Endodermal cell (in vitro differentiated cells): ENCODE results near the gene STAT3. TPM values are rescaled to one million over a fixed set of nuclear protein-coding genes. Genes with fewer than 3 reads are reported as not detected.

Experiments used
- DNase-seq: peaks from one replicate; pipeline ENCODE4 v3.0.0-alpha.2; 2017
- H3K27ac ChIP-seq: 2 replicates; pipeline ENCODE4 v1.5.1; 2013; ENCODE audit warnings: mild to moderate bottlenecking, low read depth, low read length, moderate library complexity
- H3K27me3 ChIP-seq: 2 replicates; pipeline ENCODE4 v1.6.1; 2013; ENCODE audit warnings: mild to moderate bottlenecking, low read length, moderate library complexity; ENCODE audit not compliant: insufficient read depth, control insufficient read depth, poor library complexity, severe bottlenecking
- H3K36me3 ChIP-seq: 2 replicates; pipeline ENCODE4 v1.7.0; 2013; ENCODE audit warnings: mild to moderate bottlenecking, low read length, moderate library complexity; ENCODE audit not compliant: control insufficient read depth, insufficient read depth
- H3K4me1 ChIP-seq: one replicate; pipeline ENCODE4 v1.7.0; 2013; ENCODE audit warnings: low read length; ENCODE audit not compliant: control insufficient read depth, insufficient read depth
- H3K4me3 ChIP-seq: 2 replicates; pipeline ENCODE4 v1.5.1; 2013; ENCODE audit warnings: mild to moderate bottlenecking, low read length, moderate library complexity
- H3K9ac ChIP-seq: 2 replicates; pipeline ENCODE4 v1.6.1; 2013; ENCODE audit warnings: mild to moderate bottlenecking, low read length, moderate library complexity; ENCODE audit not compliant: poor library complexity, severe bottlenecking; ENCODE audit errors: extremely low read depth
- H3K9me3 ChIP-seq: 2 replicates; pipeline ENCODE4 v1.6.1; 2013; ENCODE audit warnings: mild to moderate bottlenecking, low read length, moderate library complexity; ENCODE audit not compliant: control insufficient read depth
- H3K27ac Mint-ChIP-seq: 2 replicates; pipeline ENCODE4 v1.8.0; 2020; ENCODE audit warnings: mixed read lengths
- H3K27me3 Mint-ChIP-seq: 2 replicates; pipeline ENCODE4 v1.8.0; 2021; ENCODE audit warnings: mild to moderate bottlenecking, mixed read lengths; ENCODE audit not compliant: insufficient read depth
- H3K36me3 Mint-ChIP-seq: 2 replicates; pipeline ENCODE4 v1.8.0; 2020; ENCODE audit warnings: low read depth, mixed read lengths
- H3K4me1 Mint-ChIP-seq: 2 replicates; pipeline ENCODE4 v1.8.0; 2020; ENCODE audit warnings: mixed read lengths
- H3K4me3 Mint-ChIP-seq: 2 replicates; pipeline ENCODE4 v1.8.0; 2020; ENCODE audit warnings: mild to moderate bottlenecking, moderate library complexity, mixed read lengths
- H3K9me3 Mint-ChIP-seq: 2 replicates; pipeline ENCODE4 v1.8.0; 2020; ENCODE audit warnings: mild to moderate bottlenecking, mixed read lengths
- WGBS, 2 experiments: methylation state at CpG; one replicate each; pipeline versions ENCODE4 v1.1.5 to v1.1.7; 2013; ENCODE audit warnings: missing lambda C conversion rate in 2 of 2, mixed read lengths in 1 of 2; ENCODE audit not compliant: insufficient coverage in 1 of 2, insufficient read length in 1 of 2; 5-methylcytosine and 5-hydroxymethylcytosine counted together
- total RNA-seq, 2 donors: library from RNA; stranded (reverse); fragmentation: NEBNext Ultra II Directional in 1 of 2; extraction: Animal tissue kit (Norgen Biotek cat#: 25700) in 1 of 2; gene quantifications; 2 replicates in 1 of 2; 3 replicates in 1 of 2; pipeline ENCODE4 v1.2.1, GENCODE V29; 2021
- TF ChIP-seq, protein P1 (sequence below): fragments of 200-600 bp; sonication (generic); conservative IDR thresholded peaks from 2 replicates; pipeline ENCODE4 v1.5.0; 2021; ENCODE audit warnings: antibody characterized with exemption, mild to moderate bottlenecking

STAT3 gene
- total RNA-seq, 2 donors from 2014 or later, result 27.5 to 32.4 TPM

DNA sequence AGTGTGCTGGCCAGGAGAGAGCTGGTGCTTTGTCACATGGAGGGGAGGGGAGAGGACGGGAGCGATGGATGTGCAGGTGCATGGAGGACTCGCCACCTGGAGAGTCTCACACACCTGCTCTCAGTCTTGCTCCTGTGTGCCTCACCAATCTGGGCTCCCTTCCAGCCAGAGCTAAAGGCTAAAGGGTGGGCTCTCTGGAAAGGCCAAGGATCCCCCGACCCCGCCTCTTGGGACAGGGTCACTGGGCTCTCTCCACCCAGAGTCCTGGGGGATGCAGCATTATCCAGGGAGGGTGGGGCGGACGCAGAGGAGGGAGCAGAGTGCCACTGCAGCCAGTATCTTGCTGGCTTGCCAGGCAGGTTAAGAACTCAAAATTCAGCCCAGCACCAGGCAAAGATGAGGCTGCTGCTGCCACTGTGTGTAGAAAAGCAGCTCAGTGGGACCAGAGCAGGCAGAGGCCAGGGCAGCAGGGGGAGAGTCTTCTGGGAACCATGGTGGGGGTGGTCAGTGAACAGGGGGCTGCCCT is 106.6 kb downstream of the STAT3 start:
- Histone ChIP-seq H3K9me3 (no peaks in the 10 kb centered on the region), H3K4me3 (no peak overlapping the region), H3K36me3 (no peaks in the 10 kb centered on the region), H3K27ac (no peak overlapping the region), H3K9ac (no peak overlapping the region), H3K27me3 (peaks cover 3% of the 10 kb centered on the region), H3K4me1 (no peaks in the 10 kb centered on the region)
- no peaks in the 10 kb centered on the region for H3K9me3 Mint-ChIP-seq
- H3K36me3 Mint-ChIP-seq, result no peaks in the 10 kb centered on the region
- no peak overlapping the region for H3K27ac Mint-ChIP-seq
- peak; percentile 52 for DNase-seq
- WGBS, 2 experiments, result 85 to 93% methylated on average over 4 to 7 of the region's 7 CpGs
- H3K4me3 Mint-ChIP-seq, result no peak overlapping the region
- TF ChIP-seq, protein P1, sequence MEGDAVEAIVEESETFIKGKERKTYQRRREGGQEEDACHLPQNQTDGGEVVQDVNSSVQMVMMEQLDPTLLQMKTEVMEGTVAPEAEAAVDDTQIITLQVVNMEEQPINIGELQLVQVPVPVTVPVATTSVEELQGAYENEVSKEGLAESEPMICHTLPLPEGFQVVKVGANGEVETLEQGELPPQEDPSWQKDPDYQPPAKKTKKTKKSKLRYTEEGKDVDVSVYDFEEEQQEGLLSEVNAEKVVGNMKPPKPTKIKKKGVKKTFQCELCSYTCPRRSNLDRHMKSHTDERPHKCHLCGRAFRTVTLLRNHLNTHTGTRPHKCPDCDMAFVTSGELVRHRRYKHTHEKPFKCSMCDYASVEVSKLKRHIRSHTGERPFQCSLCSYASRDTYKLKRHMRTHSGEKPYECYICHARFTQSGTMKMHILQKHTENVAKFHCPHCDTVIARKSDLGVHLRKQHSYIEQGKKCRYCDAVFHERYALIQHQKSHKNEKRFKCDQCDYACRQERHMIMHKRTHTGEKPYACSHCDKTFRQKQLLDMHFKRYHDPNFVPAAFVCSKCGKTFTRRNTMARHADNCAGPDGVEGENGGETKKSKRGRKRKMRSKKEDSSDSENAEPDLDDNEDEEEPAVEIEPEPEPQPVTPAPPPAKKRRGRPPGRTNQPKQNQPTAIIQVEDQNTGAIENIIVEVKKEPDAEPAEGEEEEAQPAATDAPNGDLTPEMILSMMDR, result no peak
- no peaks in the 10 kb centered on the region for H3K4me1 Mint-ChIP-seq
- H3K27me3 Mint-ChIP-seq, result peaks cover 9% of the 10 kb centered on the region

GRCh38 chr17:42279776-42280630 is 108.2 kb downstream of the STAT3 start:
- H3K36me3 Mint-ChIP-seq, result no peaks in the 10 kb centered on the region
- TF ChIP-seq, protein P1, result no peak
- no peaks in the 10 kb centered on the region for H3K36me3 ChIP-seq
- no peaks in the 10 kb centered on the region for H3K27me3 ChIP-seq
- H3K27ac Mint-ChIP-seq, result no peak overlapping the region
- H3K27ac ChIP-seq, result no peak overlapping the region
- WGBS, 2 experiments, result 83 to 89% methylated on average over 2 to 4 of the region's 4 CpGs
- no peaks in the 10 kb centered on the region for H3K4me1 ChIP-seq
- H3K4me3 Mint-ChIP-seq, result no peak overlapping the region
- peak; percentile 31 for DNase-seq
- H3K9me3 ChIP-seq, result no peaks in the 10 kb centered on the region
- no peak overlapping the region for H3K4me3 ChIP-seq
- H3K4me1 Mint-ChIP-seq, result peaks cover 4% of the 10 kb centered on the region
- H3K9ac ChIP-seq, result no peak overlapping the region
- peaks cover 6% of the 10 kb centered on the region for H3K27me3 Mint-ChIP-seq
- H3K9me3 Mint-ChIP-seq, result no peaks in the 10 kb centered on the region

- peaks cover 6% of the 10 kb centered on the region for H3K27me3 Mint-ChIP-seq
- H3K9ac ChIP-seq, result no peak overlapping the region
- TF ChIP-seq, protein P1, result no peak
- H3K27me3 ChIP-seq, result no peaks in the 10 kb centered on the region
- H3K36me3 ChIP-seq, result no peaks in the 10 kb centered on the region
- no peak overlapping the region for H3K27ac Mint-ChIP-seq
- H3K4me1 Mint-ChIP-seq, result peaks cover 26% of the 10 kb centered on the region
- 68 to 72% methylated on average over 4 to 6 of the region's 6 CpGs for WGBS, 2 experiments
- H3K4me1 ChIP-seq, result no peaks in the 10 kb centered on the region
- H3K4me3 Mint-ChIP-seq, result peak overlapping the region; percentile 78
- H3K9me3 ChIP-seq, result no peaks in the 10 kb centered on the region
- H3K4me3 ChIP-seq, result no peak overlapping the region
- H3K27ac ChIP-seq, result no peak overlapping the region
- no peaks in the 10 kb centered on the region for H3K9me3 Mint-ChIP-seq
- no peaks in the 10 kb centered on the region for H3K36me3 Mint-ChIP-seq
- no peak for DNase-seq
Observed at GRCh38 chr17:42277342-42277712, 110.9 kb downstream of the STAT3 start.
